ENCODE results near the gene KCTD19. TPM values are rescaled to one million over a fixed set of nuclear protein-coding genes. Genes with fewer than 3 reads are reported as not detected.

KCTD19 gene
- total RNA-seq, 1 experiment from 2014 or later: 2.1 TPM

- Histone ChIP-seq H3K4me3 (ENCODE audit: insufficient read depth, low read depth, low read length) (no peak overlapping the region), H3K27me3 (ENCODE audit: control insufficient read depth, insufficient read depth, low read length) (no peaks in the 10 kb centered on the region), H3K36me3 (replicated peaks; ENCODE audit: control insufficient read depth, insufficient read depth, low read length) (no peaks in the 10 kb centered on the region; the same call in 1 of the 2 replicates)
- DNase-seq: no peak
These were observed 58.4 kb downstream of the KCTD19 start for GRCh38 chr16:67268136-67268579.

- Histone ChIP-seq H3K36me3 (replicated peaks; ENCODE audit: control insufficient read depth, insufficient read depth, low read length) (no peaks in the 10 kb centered on the region; the same call in 1 of the 2 replicates), H3K4me3 (ENCODE audit: insufficient read depth, low read depth, low read length) (no peak overlapping the region), H3K27me3 (ENCODE audit: control insufficient read depth, insufficient read depth, low read length) (no peaks in the 10 kb centered on the region; the same call in 1 of the 2 replicates)
- DNase-seq: no peak
These were observed 60.7 kb downstream of the KCTD19 start for GRCh38 chr16:67265834-67266233.

DNA sequence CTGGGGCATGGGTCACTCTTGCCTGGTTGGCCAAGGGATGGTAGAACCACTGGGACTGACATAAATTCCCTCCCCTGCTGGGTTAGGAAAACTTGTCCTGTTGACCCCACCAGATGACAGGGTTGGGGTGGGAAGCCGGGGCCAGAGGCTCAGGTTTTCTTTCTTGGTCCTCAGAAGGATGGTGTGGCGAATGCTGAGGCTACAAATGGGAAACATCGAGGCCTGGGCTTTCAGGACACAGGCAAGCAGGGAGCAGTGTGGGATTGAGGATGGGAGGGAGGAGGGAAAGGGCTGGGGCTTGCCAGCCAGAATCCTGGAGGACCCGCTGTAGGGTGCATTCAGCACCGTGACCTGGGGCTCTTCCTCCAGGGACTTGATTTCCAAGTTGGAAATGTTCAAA, 61.7 kb downstream of the KCTD19 start:
- Histone ChIP-seq H3K36me3 (replicated peaks; ENCODE audit: control insufficient read depth, insufficient read depth, low read length) (no peaks in the 10 kb centered on the region; the same call in 1 of the 2 replicates), H3K4me3 (ENCODE audit: insufficient read depth, low read depth, low read length) (no peak overlapping the region), H3K27me3 (ENCODE audit: control insufficient read depth, insufficient read depth, low read length) (no peaks in the 10 kb centered on the region; the same call in 1 of the 2 replicates)
- no peak for DNase-seq

DNA sequence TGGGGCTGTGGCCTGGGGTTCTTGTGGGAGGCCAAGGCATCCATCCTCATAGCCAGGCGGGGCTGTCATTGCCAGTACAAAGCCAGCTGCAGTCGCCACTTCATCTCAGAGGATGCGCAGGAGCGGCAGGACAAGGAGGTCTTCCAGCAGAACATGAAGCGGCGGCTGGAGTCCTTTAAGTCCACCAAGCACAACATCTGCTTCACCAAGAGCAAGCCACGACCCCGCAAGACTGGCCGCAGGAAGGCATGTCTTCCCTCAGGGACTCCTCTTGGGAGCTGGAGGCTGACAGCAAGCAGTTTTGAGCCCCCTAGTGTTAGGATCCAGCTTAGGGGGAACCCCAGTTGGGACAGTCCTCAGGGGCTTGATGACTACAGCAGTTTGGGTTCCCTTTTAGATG, 62.3 kb downstream of the KCTD19 start:
- no peak for DNase-seq

DNA sequence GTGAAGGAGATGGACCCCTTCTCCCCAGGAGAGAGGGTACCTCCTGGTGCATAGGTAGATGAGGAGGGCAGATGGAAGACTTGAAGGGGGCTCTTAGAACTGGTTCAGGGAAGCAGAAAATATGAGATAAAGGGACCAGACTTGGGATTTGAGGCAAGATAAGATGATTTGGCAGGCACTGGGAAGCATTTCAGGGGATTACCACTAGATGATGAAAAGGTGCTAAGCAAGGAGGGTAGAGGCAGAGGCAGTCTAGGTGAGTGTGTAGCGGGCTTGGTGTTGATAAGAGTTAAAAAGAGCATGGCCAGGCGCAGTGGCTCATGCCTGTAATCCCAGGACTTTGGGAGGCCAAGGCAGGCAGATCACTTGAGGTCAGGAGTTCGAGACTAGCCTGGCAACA, 63.3 kb downstream of the KCTD19 start:
- DNase-seq: no peak
- H3K4me3 ChIP-seq (ENCODE audit: insufficient read depth, low read depth, low read length): no peak overlapping the region
- H3K36me3 ChIP-seq (replicated peaks; ENCODE audit: control insufficient read depth, insufficient read depth, low read length): no peaks in the 10 kb centered on the region; the same call in 1 of the 2 replicates
- no peaks in the 10 kb centered on the region; the same call in 1 of the 2 replicates for H3K27me3 ChIP-seq (ENCODE audit: control insufficient read depth, insufficient read depth, low read length)

More for the DNA sequence above, 62.3 kb downstream of the KCTD19 start:
- H3K36me3 ChIP-seq (replicated peaks; ENCODE audit: control insufficient read depth, insufficient read depth, low read length): no peaks in the 10 kb centered on the region; the same call in 1 of the 2 replicates
- H3K4me3 ChIP-seq (ENCODE audit: insufficient read depth, low read depth, low read length): no peak overlapping the region
- H3K27me3 ChIP-seq (ENCODE audit: control insufficient read depth, insufficient read depth, low read length): no peaks in the 10 kb centered on the region; the same call in 1 of the 2 replicates

- no peaks in the 10 kb centered on the region; the same call in 1 of the 2 replicates for H3K36me3 ChIP-seq (replicated peaks; ENCODE audit: control insufficient read depth, insufficient read depth, low read length)
- no peak overlapping the region for H3K4me3 ChIP-seq (ENCODE audit: insufficient read depth, low read depth, low read length)
- peak; percentile 75 for DNase-seq
- no peaks in the 10 kb centered on the region; the same call in 1 of the 2 replicates for H3K27me3 ChIP-seq (ENCODE audit: control insufficient read depth, insufficient read depth, low read length)
These were observed 66.0 kb downstream of the KCTD19 start for GRCh38 chr16:67260426-67261063.

DNA sequence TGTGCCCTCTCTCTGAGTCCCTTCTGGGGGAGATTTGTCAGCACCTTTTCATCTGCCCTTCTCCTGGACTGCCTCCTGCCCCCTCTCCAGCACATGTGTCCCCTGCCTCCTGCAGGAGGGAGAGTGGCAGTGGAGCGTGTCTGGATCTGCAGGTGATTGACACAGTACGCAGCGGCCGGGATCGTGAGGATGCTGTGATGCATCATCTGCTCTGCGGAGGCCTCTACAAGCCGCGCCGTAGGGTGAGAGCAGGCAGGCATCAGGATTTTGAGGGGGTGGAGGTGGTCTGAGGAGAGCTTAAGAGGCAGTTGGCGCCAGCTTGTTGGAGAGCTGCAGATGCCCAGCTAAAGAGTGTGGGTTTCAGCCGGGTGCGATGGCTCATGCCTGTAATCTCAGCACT, 66.8 kb downstream of the KCTD19 start:
- no peak overlapping the region for H3K4me3 ChIP-seq (ENCODE audit: insufficient read depth, low read depth, low read length)
- no peak for DNase-seq
- no peaks in the 10 kb centered on the region; the same call in 1 of the 2 replicates for H3K27me3 ChIP-seq (ENCODE audit: control insufficient read depth, insufficient read depth, low read length)
- H3K36me3 ChIP-seq (replicated peaks; ENCODE audit: control insufficient read depth, insufficient read depth, low read length): no peaks in the 10 kb centered on the region; the same call in 1 of the 2 replicates

GRCh38 chr16:67258161-67258835, 68.2 kb downstream of the KCTD19 start:
- DNase-seq: no peak

GRCh38 chr16:67257486-67258160, 68.9 kb downstream of the KCTD19 start:
- no peaks in the 10 kb centered on the region; the same call in 1 of the 2 replicates for H3K27me3 ChIP-seq (ENCODE audit: control insufficient read depth, insufficient read depth, low read length)
- peaks cover under 1% of the 10 kb centered on the region; the same call in 1 of the 2 replicates for H3K36me3 ChIP-seq (replicated peaks; ENCODE audit: control insufficient read depth, insufficient read depth, low read length)
- no peak for DNase-seq
- no peak overlapping the region for H3K4me3 ChIP-seq (ENCODE audit: insufficient read depth, low read depth, low read length)

More at GRCh38 chr16:67258161-67258835, 68.2 kb downstream of the KCTD19 start:
- Histone ChIP-seq H3K36me3 (replicated peaks; ENCODE audit: control insufficient read depth, insufficient read depth, low read length) (no peaks in the 10 kb centered on the region; the same call in 1 of the 2 replicates), H3K4me3 (ENCODE audit: insufficient read depth, low read depth, low read length) (no peak overlapping the region), H3K27me3 (ENCODE audit: control insufficient read depth, insufficient read depth, low read length) (no peaks in the 10 kb centered on the region; the same call in 1 of the 2 replicates)

GRCh38 chr16:67256701-67257230, 69.8 kb downstream of the KCTD19 start:
- Histone ChIP-seq H3K36me3 (replicated peaks; ENCODE audit: control insufficient read depth, insufficient read depth, low read length) (peaks cover 2% of the 10 kb centered on the region; the same call in 1 of the 2 replicates), H3K4me3 (ENCODE audit: insufficient read depth, low read depth, low read length) (no peak overlapping the region), H3K27me3 (ENCODE audit: control insufficient read depth, insufficient read depth, low read length) (no peaks in the 10 kb centered on the region)
- no peak for DNase-seq

DNA sequence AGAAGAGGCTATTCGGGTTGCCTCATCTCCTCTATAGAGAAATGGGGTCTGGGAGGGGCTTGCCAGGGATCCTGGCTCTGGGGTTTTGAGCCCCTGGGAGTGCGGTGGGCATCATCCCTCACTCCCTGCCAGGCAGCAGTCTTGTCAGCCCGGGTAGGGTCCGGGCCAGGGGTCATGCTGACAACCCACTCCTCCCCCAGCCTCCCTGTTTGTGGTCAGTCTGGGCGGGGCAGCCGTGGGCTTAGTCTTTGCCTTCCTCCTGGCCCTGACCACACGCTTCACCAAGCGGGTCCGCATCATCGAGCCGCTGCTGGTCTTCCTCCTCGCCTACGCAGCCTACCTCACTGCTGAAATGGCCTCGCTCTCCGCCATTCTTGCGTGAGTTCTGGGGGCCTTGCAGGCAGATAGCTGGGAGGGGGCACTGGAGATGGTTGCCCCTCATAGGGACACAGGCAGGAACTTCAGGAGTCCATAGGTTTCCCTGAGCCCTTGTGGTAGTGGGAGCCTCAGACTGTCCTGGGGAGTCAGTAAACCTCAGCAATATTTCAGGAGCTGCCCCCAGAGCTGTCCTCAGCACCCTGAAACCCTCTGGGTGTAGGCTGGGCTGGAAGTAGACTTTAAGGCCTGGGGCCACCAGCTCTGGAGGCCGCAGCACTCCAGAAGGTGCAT, 70.9 kb downstream of the KCTD19 start:
- no peak for DNase-seq
- no peaks in the 10 kb centered on the region; the same call in 1 of the 2 replicates for H3K27me3 ChIP-seq (ENCODE audit: control insufficient read depth, insufficient read depth, low read length)

DNA sequence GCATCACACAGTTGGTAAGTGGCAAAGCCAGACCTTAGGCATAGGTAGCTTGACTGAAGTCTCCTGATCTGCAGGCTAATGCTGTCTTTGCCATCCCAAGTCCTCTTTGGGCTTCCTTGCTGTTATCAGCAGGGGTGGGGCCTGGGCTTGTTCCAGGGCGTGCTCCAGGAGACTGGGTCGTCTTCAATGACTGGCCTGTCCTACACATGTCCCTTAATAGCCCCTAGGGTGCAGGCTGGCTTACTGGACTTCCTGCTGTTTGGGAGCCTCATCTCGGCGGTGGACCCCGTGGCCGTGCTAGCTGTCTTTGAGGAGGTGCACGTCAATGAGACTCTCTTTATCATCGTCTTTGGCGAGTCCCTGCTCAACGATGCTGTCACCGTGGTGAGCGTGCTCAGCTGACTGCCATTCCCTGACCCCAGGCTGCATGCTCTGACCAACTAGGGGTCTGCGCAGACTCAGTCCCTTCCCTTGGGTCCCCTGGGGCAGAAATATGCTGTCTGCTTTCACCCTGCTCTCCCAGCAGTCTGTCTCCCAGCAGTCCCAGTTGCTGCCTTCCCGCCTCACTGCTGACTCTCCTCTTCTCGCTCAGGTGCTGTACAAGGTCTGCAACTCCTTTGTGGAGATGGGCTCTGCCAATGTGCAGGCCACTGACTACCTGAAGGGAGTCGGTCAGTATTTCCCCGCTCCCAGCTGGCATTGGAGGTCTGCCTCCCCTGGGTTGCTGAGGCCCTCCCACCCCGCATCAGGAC, 71.6 kb downstream of the KCTD19 start:
- no peak overlapping the region for H3K4me3 ChIP-seq (ENCODE audit: insufficient read depth, low read depth, low read length)
- H3K27me3 ChIP-seq (ENCODE audit: control insufficient read depth, insufficient read depth, low read length): peaks cover 5% of the 10 kb centered on the region
- no peak for DNase-seq
- H3K36me3 ChIP-seq (replicated peaks; ENCODE audit: control insufficient read depth, insufficient read depth, low read length): peaks cover 2% of the 10 kb centered on the region; the same call in 1 of the 2 replicates

More for the DNA sequence above, 70.9 kb downstream of the KCTD19 start:
- peaks cover 2% of the 10 kb centered on the region; the same call in 1 of the 2 replicates for H3K36me3 ChIP-seq (replicated peaks; ENCODE audit: control insufficient read depth, insufficient read depth, low read length)
- no peak overlapping the region for H3K4me3 ChIP-seq (ENCODE audit: insufficient read depth, low read depth, low read length)
